ENCODE data around the gene INPP4B. TPM values are rescaled to one million over a fixed set of nuclear protein-coding genes. Genes with fewer than 3 reads are reported as not detected.
A peak's percentile ranks its signal among the peaks of the same experiment; 100 is the strongest.
"Not testable (repeated sequence)": the region's sequence is repeated elsewhere in the genome, so short reads cannot be mapped to it uniquely, and the experiment has no call there.

Gene INPP4B
- total RNA-seq, 1 donor from 2014 or later, result 19.1 TPM

DNA sequence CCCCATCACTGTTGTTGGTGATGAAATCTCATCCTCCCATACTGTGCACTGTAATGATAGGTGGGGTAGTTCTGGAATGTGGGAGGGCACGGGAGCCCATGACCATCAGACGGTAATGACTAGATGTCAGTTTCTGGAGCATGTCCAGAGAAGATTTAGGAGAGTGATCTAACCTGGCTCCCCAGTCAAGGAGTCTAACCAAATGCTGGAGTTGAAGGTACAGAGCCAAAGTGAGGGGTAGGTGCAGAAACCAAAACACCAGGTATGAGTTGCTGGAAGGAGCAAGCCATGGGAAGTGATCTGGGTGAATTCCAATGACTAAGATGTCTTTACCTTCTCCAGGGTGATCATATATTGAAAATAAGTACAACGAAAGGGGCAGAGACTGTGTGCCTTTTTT is 296.9 kb downstream of the INPP4B start:
- no peak for DNase-seq (ENCODE audit: low read depth in 2 of 2)

GRCh38 chr4:142548491-142548890 is 297.6 kb downstream of the INPP4B start:
- DNase-seq (ENCODE audit: low read depth in 2 of 2), result no peak

GRCh38 chr4:142547974-142548373 is 298.1 kb downstream of the INPP4B start:
- DNase-seq (ENCODE audit: low read depth in 2 of 2), result no peak

GRCh38 chr4:142544594-142544993 is 301.5 kb downstream of the INPP4B start:
- no peak for DNase-seq (ENCODE audit: low read depth in 2 of 2)

DNA sequence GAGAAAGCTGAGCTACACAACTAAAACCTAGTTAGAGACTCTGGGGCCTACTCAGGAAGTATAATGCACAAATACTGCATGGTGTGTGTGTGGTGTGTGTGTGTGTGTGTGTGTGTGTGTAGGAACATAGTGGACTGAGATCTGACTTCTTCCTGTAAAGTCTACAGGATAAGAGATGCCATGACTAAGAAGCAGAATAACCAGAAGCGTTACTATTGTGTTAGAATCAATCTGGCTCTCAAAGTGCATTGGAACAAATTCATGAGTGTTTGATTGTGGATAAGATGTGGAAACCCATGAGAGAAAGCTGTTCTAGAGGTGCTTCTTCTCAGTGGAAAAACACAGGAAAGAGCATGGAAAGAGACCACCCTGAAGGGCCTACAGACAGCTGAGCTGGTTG is 302.1 kb downstream of the INPP4B start:
- no peak for DNase-seq (ENCODE audit: low read depth in 2 of 2)

DNA sequence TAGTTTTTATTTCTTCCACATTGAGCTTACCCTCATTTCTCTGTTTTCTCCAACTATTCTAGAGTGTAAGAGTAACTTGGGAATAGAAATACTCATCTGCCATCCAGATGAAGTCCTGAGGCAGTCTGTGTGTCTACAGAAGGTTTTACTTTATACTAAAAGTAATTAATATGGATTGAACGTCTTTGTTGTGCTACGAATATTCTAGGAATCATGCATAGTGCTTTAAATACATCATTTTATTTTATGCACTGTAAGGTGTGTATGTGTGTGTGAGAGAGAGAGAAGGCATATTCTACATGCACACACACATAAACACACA is 305.7 kb downstream of the INPP4B start:
- DNase-seq (ENCODE audit: low read depth in 2 of 2), result no peak

DNA sequence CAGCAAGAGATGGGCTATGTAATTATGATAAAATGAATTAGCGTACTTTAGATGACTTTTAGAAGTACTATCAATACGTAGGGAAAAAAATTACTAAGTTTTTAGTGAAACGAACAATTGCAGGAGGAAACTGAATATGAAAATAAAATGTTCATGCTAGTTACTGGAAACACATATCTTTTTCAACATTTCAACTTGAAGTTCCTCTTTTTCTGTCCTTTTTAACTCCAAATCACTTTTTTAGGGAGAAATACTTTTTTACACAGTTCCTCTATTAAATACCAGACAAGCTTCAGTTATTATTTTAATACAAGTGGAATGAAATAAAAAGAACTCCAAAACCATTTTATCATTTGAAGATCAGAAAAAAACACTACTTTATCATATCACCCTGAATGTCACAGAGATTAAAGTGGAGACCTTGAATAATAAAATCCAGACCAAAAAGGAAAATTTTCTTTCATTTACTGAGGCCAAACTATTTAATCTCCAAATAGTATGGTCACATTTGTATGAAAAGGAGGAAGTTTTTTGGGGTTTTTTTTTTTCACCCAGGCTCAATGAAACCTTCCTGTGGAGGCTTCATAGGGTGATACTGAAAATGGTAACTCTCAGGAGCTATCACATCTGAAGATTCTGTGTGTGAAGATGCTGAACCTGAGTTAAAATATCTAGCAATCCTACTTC is 306.2 kb downstream of the INPP4B start:
- DNase-seq (ENCODE audit: low read depth in 2 of 2), result no peak

DNA sequence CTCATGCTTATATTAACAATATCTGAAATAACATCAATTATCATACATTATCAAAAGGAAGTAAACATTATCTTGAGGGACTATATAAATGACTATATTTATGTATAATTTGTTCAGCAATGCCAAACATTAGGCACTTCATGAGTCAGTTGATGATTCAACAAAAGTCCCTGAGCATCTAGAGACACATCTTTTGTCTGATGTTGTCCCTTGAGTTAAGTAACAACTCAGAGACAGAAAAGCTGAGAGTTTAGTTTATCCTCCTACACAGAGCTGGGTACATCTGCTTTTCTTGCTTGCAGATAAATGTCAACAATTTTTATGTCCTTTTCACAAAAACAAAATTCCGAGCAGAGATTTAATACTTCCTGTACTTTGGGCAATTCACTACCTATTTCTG is 311.1 kb downstream of the INPP4B start:
- DNase-seq (ENCODE audit: low read depth in 2 of 2), result no peak

DNA sequence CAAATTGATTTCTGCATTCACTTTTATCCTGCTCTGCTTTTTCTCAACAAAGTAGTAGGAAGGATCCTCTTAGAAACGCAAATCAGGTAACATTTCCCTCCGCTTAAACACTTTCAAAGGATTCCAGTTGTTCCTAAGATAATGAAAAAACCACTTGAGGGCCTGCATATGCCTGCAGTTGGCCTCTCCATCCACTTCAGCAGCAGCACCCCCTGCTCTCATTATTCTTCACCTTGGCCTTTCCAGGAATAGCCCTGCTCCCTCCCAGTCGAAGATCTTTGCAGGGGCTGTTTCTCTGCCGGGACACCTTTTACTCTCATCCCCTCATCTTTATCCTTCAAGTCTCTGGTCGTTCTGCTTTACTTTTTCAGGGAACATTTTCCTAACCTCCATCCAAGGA is 314.0 kb downstream of the INPP4B start:
- no peak for DNase-seq (ENCODE audit: low read depth in 2 of 2)

DNA sequence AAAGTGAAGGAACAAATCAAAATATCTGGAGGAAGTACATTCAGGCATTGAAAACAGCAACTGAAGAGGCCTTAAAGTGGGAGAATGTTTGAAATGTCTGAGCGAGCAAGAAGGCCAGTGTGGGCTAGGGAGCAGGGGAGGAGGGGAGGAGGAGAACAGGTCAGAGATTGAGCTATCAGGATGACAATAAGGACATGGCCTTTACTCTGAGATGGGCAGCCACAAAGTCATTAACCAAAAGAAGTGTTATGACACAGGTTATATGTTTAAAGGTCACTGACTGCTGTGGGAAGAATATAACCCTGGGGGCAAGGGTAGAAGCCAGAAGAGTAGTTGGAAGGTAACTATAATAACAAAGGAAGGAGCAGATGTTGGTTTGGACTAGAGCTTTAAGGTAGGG is 315.4 kb downstream of the INPP4B start:
- DNase-seq (ENCODE audit: low read depth in 2 of 2), result no peak

DNA sequence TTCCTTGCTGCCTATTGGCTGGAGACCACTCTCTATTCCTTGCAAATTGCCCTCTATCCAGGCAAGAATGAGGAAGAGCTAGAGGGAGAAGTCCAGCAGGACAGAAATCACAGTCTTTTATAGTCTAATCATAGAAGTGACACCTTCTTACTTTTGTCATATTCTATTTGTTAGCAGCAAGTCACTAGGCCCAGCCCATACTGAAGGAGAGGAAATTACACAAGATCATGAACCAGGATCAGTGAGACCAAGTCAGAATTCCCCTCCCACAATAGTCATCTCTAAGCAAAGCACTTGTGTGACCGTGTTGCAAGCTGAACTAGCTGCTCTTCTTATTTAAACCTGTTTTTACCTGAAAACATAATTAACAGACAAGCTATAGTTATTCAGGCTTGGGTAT is 317.7 kb downstream of the INPP4B start:
- DNase-seq (ENCODE audit: low read depth in 2 of 2), result no peak

- no peak for DNase-seq (ENCODE audit: low read depth in 2 of 2)
Measured at GRCh38 chr4:142523111-142523510, 323.0 kb downstream of the INPP4B start.

- DNase-seq (ENCODE audit: low read depth in 2 of 2), result no peak
Measured at GRCh38 chr4:142519342-142519741, 326.8 kb downstream of the INPP4B start.

DNA sequence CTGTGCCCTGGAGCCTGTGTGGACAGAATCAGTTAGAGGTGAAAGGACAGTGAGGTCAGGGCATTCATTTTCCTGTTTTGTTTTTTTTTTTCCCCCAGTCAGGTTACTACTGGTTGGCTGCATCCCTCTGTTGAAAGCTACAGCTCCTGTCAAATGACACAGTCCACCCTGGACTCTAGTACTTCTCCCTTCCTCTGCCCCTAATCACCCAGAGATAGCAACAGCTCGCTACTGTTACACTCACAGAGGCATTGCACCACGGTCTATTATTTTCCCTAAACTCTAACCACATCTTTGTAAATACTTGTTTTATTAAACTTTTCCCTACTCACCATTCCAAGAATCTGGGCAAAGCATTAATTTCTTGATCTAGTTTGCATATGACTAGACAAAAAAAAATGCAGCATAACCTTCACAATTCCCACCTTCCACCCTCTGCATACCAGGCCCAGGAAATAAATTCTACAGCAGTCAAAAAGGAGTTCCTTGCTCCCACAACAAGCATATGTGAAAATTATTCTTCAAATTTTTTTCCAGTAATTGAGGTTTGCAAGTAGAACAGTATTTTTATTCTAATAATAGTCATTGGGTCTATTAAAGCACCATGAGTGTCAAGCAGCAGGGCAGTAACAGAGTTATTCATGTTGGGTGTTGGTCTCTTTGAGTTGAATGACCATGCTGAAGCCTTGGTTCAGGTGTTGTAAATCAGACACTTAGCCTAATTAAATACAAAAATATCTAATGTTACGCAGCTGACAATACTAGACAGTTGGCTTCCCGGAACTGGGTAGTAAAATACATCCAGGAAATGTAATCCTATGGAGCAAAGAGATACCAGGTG is 329.2 kb downstream of the INPP4B start:
- peak in 1 of 2 donors; percentile 14 for DNase-seq (ENCODE audit: low read depth in 2 of 2)

- DNase-seq (ENCODE audit: low read depth in 2 of 2), result no peak
Measured at GRCh38 chr4:142512161-142512560, 333.9 kb downstream of the INPP4B start.

GRCh38 chr4:142509881-142510280 is 336.2 kb downstream of the INPP4B start:
- no peak for DNase-seq (ENCODE audit: low read depth in 2 of 2)

GRCh38 chr4:142509381-142509780 is 336.7 kb downstream of the INPP4B start:
- not testable (repeated sequence) for DNase-seq (ENCODE audit: low read depth in 2 of 2)

DNA sequence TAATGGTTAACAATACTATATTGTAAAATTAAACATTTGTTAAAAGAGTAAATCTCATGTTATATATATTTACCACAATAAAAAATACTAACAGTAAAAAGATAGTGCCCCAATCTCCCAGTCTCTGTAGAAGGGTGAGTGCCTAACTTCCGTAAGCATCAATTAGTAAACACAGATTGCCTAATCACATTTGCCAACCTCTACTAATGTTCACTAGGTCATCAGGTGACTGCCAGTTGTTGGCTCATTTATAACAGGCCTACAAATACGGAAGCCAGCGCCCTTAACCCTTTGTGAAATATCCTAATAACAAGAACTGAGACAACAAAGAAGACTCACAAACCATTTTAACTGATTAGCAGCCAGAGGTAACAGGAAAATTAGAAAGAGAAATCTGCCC is 345.1 kb downstream of the INPP4B start:
- DNase-seq (ENCODE audit: low read depth in 2 of 2), result no peak

DNA sequence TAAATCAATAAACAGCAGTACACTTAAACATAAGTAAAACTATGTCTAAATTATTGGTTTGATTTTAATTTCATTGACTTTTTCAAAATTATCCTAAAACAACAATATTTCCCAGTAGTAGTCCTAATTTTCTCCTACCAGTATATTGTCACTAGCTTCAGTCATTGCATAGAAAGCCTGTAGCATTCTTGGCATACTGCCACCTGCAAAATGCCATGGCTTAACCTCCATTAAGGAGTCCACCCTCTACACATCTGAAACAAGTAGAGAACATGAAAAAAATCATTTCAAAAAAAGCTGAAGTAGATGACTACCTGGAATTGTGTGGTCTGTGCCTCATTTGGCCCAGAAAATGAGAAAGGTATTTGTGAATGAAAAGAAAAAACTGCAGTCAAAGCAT is 348.5 kb downstream of the INPP4B start:
- DNase-seq (ENCODE audit: low read depth in 2 of 2), result no peak

- DNase-seq (ENCODE audit: low read depth in 2 of 2), result no peak
Measured at GRCh38 chr4:142493255-142494110, 352.6 kb downstream of the INPP4B start.

DNA sequence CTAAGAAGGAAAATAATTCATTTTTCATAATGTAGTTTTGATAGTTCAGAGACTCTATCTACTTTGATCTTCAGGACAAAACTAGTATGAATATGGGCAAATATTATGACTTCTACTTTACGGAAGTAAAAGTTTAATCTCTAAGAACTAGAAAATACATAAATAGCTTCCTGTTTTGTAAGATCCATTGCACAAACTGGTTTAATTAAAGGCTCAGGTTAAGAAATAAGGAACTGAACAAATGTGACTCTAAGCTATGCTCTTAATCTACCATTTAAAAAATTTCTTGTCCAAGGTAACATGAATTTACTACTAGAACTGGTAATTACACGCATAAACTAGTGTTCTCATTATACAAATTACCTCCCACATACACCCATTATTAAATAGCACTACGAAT is 360.6 kb downstream of the INPP4B start:
- no peak for DNase-seq (ENCODE audit: low read depth in 2 of 2)

DNA sequence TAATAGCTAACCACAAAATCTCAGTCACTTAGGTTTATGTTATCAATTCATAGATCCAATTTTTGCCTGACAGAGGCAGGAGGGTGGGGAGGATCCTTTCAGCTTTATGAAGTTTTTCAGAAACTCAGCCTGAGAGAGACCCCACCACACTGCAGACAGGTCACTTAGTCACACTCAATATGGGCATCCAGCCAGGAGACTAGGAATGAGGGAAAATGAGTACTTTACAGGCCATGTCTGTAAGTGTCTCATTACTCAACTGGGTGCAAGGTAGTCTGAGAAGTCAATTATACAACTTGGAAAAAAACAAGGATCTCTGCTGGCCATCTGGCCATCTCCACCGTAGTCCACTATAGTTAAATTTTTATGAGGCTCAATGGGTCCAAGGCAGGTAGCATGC is 365.9 kb downstream of the INPP4B start:
- peak in 1 of 2 donors; percentile 21 for DNase-seq (ENCODE audit: low read depth in 2 of 2)
